GM13976 (cell line): ENCODE measurements around the gene CT55.

Source experiments
- DNase-seq: peaks from one replicate; pipeline ENCODE4 v3.0.0; 2012; ENCODE audit warnings: low spot score
- in situ Hi-C: fragments of 300-500 bp; cut with MboI; formaldehyde crosslinking; loops from one replicate; pipeline ENCODE4 v1.12.0; 2022; ENCODE audit warnings: low sequenced_read_pairs, mixed read lengths, inconsistent platforms; ENCODE audit not compliant: unreplicated experiment
- TF ChIP-seq, protein P1 (sequence below): IDR thresholded peaks from 2 replicates; pipeline ENCODE4 v1.5.1; 2012; ENCODE audit warnings: borderline replicate concordance, mild to moderate bottlenecking; ENCODE audit not compliant: insufficient read depth; ENCODE audit errors: extremely low read depth, missing control alignments, control extremely low read depth

The CT55 gene

DNA sequence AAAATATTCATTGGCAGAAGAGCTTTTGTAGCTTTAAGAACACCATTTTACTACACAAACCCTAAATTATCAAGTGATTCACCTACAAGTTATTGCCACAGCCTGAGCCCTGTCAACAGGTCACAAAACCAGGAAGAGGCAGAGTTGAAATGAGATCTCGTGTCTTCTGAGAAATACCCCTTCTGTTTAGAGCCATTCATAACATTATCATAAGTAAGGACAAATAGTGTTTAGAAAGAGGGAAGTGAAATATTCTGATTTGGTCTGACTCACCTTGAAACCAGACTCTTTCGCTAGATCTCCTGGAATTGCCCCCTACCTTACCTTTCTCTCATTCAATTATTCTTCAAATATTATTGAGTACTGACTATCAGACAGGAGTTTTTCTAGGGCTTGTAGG, 56.8 kb downstream of the CT55 start:
- DNase-seq, result peak; percentile 47
- in situ Hi-C loops, result loop anchor here (25.0 kb wide), 1 partner anchor 98 kb away; no protein-coding TSS in a partner anchor
- TF ChIP-seq, protein P1, sequence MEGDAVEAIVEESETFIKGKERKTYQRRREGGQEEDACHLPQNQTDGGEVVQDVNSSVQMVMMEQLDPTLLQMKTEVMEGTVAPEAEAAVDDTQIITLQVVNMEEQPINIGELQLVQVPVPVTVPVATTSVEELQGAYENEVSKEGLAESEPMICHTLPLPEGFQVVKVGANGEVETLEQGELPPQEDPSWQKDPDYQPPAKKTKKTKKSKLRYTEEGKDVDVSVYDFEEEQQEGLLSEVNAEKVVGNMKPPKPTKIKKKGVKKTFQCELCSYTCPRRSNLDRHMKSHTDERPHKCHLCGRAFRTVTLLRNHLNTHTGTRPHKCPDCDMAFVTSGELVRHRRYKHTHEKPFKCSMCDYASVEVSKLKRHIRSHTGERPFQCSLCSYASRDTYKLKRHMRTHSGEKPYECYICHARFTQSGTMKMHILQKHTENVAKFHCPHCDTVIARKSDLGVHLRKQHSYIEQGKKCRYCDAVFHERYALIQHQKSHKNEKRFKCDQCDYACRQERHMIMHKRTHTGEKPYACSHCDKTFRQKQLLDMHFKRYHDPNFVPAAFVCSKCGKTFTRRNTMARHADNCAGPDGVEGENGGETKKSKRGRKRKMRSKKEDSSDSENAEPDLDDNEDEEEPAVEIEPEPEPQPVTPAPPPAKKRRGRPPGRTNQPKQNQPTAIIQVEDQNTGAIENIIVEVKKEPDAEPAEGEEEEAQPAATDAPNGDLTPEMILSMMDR, result no peak

DNA sequence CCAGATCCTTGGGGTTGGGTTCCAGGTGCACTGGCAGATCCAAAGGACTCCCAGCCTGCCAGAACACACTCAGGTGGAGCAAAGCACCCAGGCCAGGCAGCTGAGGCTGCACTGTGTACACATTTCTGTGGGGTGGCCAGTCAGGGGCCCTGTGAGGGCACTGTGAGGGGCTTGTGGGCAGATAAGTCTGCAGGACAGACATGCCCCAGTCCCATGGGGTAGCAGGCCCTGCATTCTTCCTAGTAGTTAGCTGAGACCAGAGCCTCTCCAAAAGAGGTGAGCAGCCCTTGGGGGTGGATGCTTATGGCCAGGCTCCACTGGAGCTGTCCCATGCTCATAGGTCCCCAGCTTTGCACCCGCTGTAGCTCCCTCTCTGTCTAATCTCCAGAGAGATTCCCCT, 58.5 kb downstream of the CT55 start:
- DNase-seq, result no peak
- in situ Hi-C loops, result loop anchor here (25.0 kb wide), 1 partner anchor 100 kb away; no protein-coding TSS in a partner anchor
- TF ChIP-seq, protein P1, result no peak

DNA sequence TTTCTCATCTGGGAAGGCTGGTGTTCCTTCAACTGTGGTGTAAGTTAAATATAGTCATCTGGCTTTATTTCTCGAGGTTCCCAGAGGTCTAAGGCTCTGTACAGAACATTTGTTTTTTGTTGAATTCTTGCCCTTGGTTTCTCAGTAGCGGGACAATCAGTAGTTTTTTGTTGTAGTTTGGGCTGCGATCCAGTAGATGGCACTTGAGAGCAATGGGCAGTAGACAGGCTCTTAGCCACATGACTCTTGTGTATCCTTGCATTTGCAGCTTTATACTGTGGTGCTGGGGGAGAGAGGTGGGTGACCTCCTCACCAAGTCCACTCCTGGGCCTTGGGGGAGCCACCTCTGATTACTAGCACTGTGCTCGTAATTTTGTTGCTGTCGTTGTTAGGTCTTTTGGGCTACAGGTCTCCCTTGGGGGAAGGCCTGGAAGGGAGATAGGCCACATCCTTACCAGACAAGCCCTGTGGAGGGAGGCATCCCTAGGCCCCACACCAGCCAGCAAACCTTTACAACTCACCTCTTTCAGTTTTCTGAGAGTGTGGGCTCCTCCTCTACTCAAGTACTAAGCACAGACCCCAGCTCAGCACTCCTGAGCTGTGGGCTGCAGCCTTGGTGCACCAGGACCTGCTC, 59.0 kb downstream of the CT55 start:
- TF ChIP-seq, protein P1, result peak; percentile 69
- in situ Hi-C loops, result loop anchor here (25.0 kb wide), 1 partner anchor 100 kb away; no protein-coding TSS in a partner anchor
- DNase-seq, result no peak

DNA sequence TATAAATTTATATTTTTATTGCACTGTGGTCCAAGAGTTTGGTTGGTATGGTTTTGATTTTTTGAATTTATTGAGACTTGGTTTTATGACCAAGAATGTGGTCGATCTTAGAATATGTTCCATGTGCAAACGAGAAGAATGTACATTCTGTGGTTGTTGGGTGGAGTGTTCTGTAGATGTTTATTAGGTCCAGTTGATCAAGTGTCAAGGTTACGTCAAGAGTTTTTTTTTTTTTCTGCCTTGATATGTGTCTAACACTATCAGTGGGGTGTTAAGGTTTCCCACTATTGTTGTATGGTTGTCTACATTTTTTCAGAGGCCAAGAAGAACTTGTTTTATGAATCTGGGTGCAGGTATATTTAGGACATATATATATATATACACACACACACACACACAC, 61.6 kb downstream of the CT55 start:
- DNase-seq, result no peak
- TF ChIP-seq, protein P1, result no peak
- in situ Hi-C loops, result loop anchor here (25.0 kb wide), 1 partner anchor 103 kb away; no protein-coding TSS in a partner anchor
